GM18526 (cell line): ENCODE measurements around the gene RPS14.

Experiments used
- POLR2A ChIP-seq: IDR thresholded peaks from 3 replicates; pipeline ENCODE4 v1.6.1; 2011; ENCODE audit not compliant: insufficient read length; ENCODE audit errors: extremely low read depth

RPS14 gene

GRCh38 chr5:150457121-150457520 is 7.6 kb upstream of the RPS14 start:
- TF ChIP-seq POLR2A: no peak

- TF ChIP-seq POLR2A: no peak
These were observed 5.1 kb upstream of the RPS14 start for GRCh38 chr5:150454492-150455229.

- no peak for TF ChIP-seq POLR2A
These were observed 3.4 kb upstream of the RPS14 start for GRCh38 chr5:150452914-150453313.

GRCh38 chr5:150451594-150451993 is 2.1 kb upstream of the RPS14 start:
- TF ChIP-seq POLR2A: no peak

GRCh38 chr5:150448952-150449516 is 505 bp downstream of the RPS14 start:
- no peak for TF ChIP-seq POLR2A

GRCh38 chr5:150448334-150448733 is 1.2 kb downstream of the RPS14 start:
- TF ChIP-seq POLR2A: no peak

GRCh38 chr5:150447188-150447587 is 2.4 kb downstream of the RPS14 start:
- TF ChIP-seq POLR2A: no peak

GRCh38 chr5:150446583-150446982 is 3.0 kb downstream of the RPS14 start:
- TF ChIP-seq POLR2A: no peak

GRCh38 chr5:150446088-150446487 is 3.5 kb downstream of the RPS14 start:
- no peak for TF ChIP-seq POLR2A

- no peak for TF ChIP-seq POLR2A
These were observed 4.8 kb downstream of the RPS14 start for GRCh38 chr5:150444770-150445169.

- TF ChIP-seq POLR2A: no peak
These were observed 6.1 kb downstream of the RPS14 start for GRCh38 chr5:150443242-150444075.

GRCh38 chr5:150442699-150443080 is 6.8 kb downstream of the RPS14 start:
- TF ChIP-seq POLR2A: no peak

- no peak for TF ChIP-seq POLR2A
These were observed 7.5 kb downstream of the RPS14 start for GRCh38 chr5:150441813-150442698.

- TF ChIP-seq POLR2A: no peak
These were observed 8.4 kb downstream of the RPS14 start for GRCh38 chr5:150440948-150441812.

GRCh38 chr5:150438873-150439546 is 10.5 kb downstream of the RPS14 start:
- no peak for TF ChIP-seq POLR2A
